UCSD-AML1 (cell line): ENCODE data around the gene XNDC1N.
"Not testable (repeated sequence)": the region's sequence is repeated elsewhere in the genome, so short reads cannot be mapped to it uniquely, and the experiment has no call there.

Source experiments
- DNase-seq: peaks from one replicate; lab custom pipeline; 2025; ENCODE audit not compliant: unreplicated experiment; lab: John Stamatoyannopoulos, UW

XNDC1N gene

GRCh38 chr11:71933141-71933933 is 4.9 kb upstream of the XNDC1N start:
- no peak for DNase-seq

GRCh38 chr11:71931245-71931602 is 2.8 kb upstream of the XNDC1N start:
- no peak for DNase-seq

- DNase-seq = no peak
Observed at GRCh38 chr11:71930556-71931244, 2.3 kb upstream of the XNDC1N start.

- no peak for DNase-seq
Observed at GRCh38 chr11:71929491-71929890, 1.1 kb upstream of the XNDC1N start.

- DNase-seq = peak; percentile 94
Observed at GRCh38 chr11:71928737-71929443, 496 bp upstream of the XNDC1N start, which contains the start of gene RNF121. RNF121 (plus strand) TSS chr11:71929046; CDS start chr11:71929062, 16 bp downstream.

GRCh38 chr11:71917646-71918140 is 10.7 kb downstream of the XNDC1N start:
- no peak for DNase-seq

GRCh38 chr11:71914617-71915189 is 13.7 kb downstream of the XNDC1N start:
- no peak for DNase-seq

- no peak for DNase-seq
Observed at GRCh38 chr11:71913756-71914526, 14.5 kb downstream of the XNDC1N start.

GRCh38 chr11:71911986-71912340 is 16.4 kb downstream of the XNDC1N start:
- DNase-seq = not testable (repeated sequence)

GRCh38 chr11:71911321-71911985 is 16.9 kb downstream of the XNDC1N start:
- not testable (repeated sequence) for DNase-seq

GRCh38 chr11:71910775-71911174 is 17.6 kb downstream of the XNDC1N start:
- DNase-seq = not testable (repeated sequence)

- no peak for DNase-seq
Observed at GRCh38 chr11:71908218-71908617, 20.2 kb downstream of the XNDC1N start.

GRCh38 chr11:71901137-71901536 is 27.3 kb downstream of the XNDC1N start:
- not testable (repeated sequence) for DNase-seq

GRCh38 chr11:71895961-71896360 is 32.4 kb downstream of the XNDC1N start:
- DNase-seq = no peak

- not testable (repeated sequence) for DNase-seq
Observed at GRCh38 chr11:71889181-71889872, 39.1 kb downstream of the XNDC1N start.

- not testable (repeated sequence) for DNase-seq
Observed at GRCh38 chr11:71888335-71889010, 39.9 kb downstream of the XNDC1N start.

GRCh38 chr11:71885806-71886205 is 42.6 kb downstream of the XNDC1N start:
- DNase-seq = not testable (repeated sequence)
